ENCODE measurements around the gene CHKB. TPM values are rescaled to one million over a fixed set of nuclear protein-coding genes. Genes with fewer than 3 reads are reported as not detected.
A peak's percentile ranks its signal among the peaks of the same experiment; 100 is the strongest.

Gene CHKB
- total RNA-seq, 2 experiments from 2014 or later = 85.8 to 100 TPM

- Histone ChIP-seq H3K9me2 (ENCODE audit: insufficient read depth, low read length) (no peaks in the 10 kb centered on the region), H3K4me1 (ENCODE audit: insufficient read depth, low read length, poor library complexity, severe bottlenecking) (peaks cover 26% of the 10 kb centered on the region), H3K9me3 (ENCODE audit: low read length) (no peaks in the 10 kb centered on the region), H3K4me3 (ENCODE audit: low read depth, low read length, poor library complexity, severe bottlenecking) (no peak overlapping the region), H2AFZ (ENCODE audit: low read length) (no peak overlapping the region), H3K27ac (ENCODE audit: low read depth, low read length, poor library complexity, severe bottlenecking) (no peak overlapping the region), H3K4me2 (ENCODE audit: low read length) (no peak overlapping the region; the same call in 1 of the 2 replicates), H3K36me3 (ENCODE audit: insufficient read depth, low read length) (peaks cover 87% of the 10 kb centered on the region), H3K79me2 (ENCODE audit: insufficient read depth, low read depth, low read length) (no peaks in the 10 kb centered on the region), H4K20me1 (ENCODE audit: insufficient read depth, low read length) (no peaks in the 10 kb centered on the region)
- BruUV-seq (replicated peaks) = no TSS peak
- DNase-seq (ENCODE audit: low spot score) = no peak
- no peak for TF ChIP-seq EZH2phosphoT487 (IDR thresholded peaks at IDR 0.05; ENCODE audit: borderline replicate concordance, low read depth, low read length)
- no peak for TF ChIP-seq CTCF (conservative IDR thresholded peaks at IDR 0.05; ENCODE audit: low read length)
- intact Hi-C loops (cut with micrococcal nuclease; ENCODE audit: unreplicated experiment) = no loop called here
- CTCF ChIA-PET (ENCODE audit: unreplicated experiment) = no interaction called here
- POLR2A ChIA-PET = no interaction called here
Measured at GRCh38 chr22:50571264-50572175, 11.1 kb downstream of the CHKB start.

- H3K4me2 ChIP-seq (ENCODE audit: low read length) = peak overlapping the region; percentile 47
- CTCF ChIA-PET (ENCODE audit: unreplicated experiment) = no interaction called here
- H2AFZ ChIP-seq (ENCODE audit: low read length) = no peak overlapping the region
- TF ChIP-seq EZH2phosphoT487 (IDR thresholded peaks at IDR 0.05; ENCODE audit: borderline replicate concordance, low read depth, low read length) = no peak
- no peak for TF ChIP-seq CTCF (conservative IDR thresholded peaks at IDR 0.05; ENCODE audit: low read length)
- H4K20me1 ChIP-seq (ENCODE audit: insufficient read depth, low read length) = no peaks in the 10 kb centered on the region
- no peaks in the 10 kb centered on the region for H3K79me2 ChIP-seq (ENCODE audit: insufficient read depth, low read depth, low read length)
- H3K9me2 ChIP-seq (ENCODE audit: insufficient read depth, low read length) = no peaks in the 10 kb centered on the region
- intact Hi-C loops (cut with micrococcal nuclease; ENCODE audit: unreplicated experiment) = no loop called here
- no peak overlapping the region for H3K4me3 ChIP-seq (ENCODE audit: low read depth, low read length, poor library complexity, severe bottlenecking)
- DNase-seq (ENCODE audit: low spot score) = no peak
- POLR2A ChIA-PET = no interaction called here
- H3K4me1 ChIP-seq (ENCODE audit: insufficient read depth, low read length, poor library complexity, severe bottlenecking) = peaks cover 26% of the 10 kb centered on the region
- BruUV-seq (replicated peaks) = no TSS peak
- H3K36me3 ChIP-seq (ENCODE audit: insufficient read depth, low read length) = peaks cover 81% of the 10 kb centered on the region
- H3K27ac ChIP-seq (ENCODE audit: low read depth, low read length, poor library complexity, severe bottlenecking) = no peak overlapping the region
- H3K9me3 ChIP-seq (ENCODE audit: low read length) = no peaks in the 10 kb centered on the region
Measured at GRCh38 chr22:50570861-50571260, 11.8 kb downstream of the CHKB start.

Measured in OCI-LY7 (cell line).